ENCODE measurements around the gene HSDL2.
A peak's percentile ranks its signal among the peaks of the same experiment; 100 is the strongest.

HSDL2 gene

DNA sequence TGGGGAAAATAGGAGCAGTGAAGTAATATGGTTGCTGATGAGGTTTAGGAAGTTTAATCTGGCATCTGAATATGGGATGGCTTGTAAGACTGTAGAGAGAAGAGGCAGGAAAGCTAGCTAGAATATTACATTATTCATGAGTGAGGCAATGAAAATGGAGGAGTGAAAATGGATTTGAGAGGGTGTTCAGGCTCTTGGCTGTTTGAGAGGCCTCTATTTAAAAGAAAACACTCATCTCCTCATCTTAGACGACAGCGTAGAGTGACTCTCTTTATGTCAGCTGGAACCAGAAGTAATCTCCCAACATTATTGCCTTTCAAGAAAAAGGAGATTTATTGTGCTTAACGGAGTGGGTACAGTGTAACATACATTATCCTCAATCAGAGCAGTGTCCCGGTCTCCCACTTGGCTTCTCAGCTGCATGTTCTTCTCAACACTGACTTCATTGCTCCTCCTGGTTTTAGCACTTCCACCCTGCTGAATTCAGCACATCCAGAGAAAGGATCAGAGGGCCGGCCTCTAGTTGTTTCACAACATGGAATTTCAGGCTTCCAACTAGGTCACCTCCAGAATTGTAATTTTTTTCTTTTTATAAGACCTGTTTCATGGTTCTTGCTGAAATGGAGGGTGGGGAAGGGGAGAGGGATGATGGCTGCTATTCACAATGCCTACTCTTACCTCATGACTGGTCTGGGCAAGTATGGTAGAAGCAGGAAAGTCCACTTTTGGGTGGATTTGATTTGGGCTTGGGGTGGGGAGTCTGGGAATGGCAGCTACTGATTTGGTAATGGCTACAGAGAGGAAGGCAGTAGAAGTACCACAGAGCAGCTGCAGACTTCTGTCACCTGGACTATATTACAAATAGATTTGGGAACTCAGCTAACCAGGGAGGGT, 53.8 kb downstream of the HSDL2 start:
- ChIA-PET POLR2A (ENCODE audit: low non-redundant PET) (interaction anchor here (0.6 kb wide), 1 partner anchor 281 kb away, joined by 4 read pairs; no protein-coding TSS in a partner anchor), CTCF (interaction anchor here (0.6 kb wide), 2 partner anchors 16 to 240 kb away, joined by 3 to 10 read pairs; no protein-coding TSS in a partner anchor)
- no peak overlapping the region for H3K27ac ChIP-seq
- TF ChIP-seq, protein P1, sequence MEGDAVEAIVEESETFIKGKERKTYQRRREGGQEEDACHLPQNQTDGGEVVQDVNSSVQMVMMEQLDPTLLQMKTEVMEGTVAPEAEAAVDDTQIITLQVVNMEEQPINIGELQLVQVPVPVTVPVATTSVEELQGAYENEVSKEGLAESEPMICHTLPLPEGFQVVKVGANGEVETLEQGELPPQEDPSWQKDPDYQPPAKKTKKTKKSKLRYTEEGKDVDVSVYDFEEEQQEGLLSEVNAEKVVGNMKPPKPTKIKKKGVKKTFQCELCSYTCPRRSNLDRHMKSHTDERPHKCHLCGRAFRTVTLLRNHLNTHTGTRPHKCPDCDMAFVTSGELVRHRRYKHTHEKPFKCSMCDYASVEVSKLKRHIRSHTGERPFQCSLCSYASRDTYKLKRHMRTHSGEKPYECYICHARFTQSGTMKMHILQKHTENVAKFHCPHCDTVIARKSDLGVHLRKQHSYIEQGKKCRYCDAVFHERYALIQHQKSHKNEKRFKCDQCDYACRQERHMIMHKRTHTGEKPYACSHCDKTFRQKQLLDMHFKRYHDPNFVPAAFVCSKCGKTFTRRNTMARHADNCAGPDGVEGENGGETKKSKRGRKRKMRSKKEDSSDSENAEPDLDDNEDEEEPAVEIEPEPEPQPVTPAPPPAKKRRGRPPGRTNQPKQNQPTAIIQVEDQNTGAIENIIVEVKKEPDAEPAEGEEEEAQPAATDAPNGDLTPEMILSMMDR (conservative IDR thresholded peaks at IDR 0.05; ENCODE audit: low read depth): no peak
- DNase-seq (ENCODE audit: low spot score): no peak

- no peak for DNase-seq (ENCODE audit: low spot score)
- ChIA-PET CTCF (interaction anchor here (0.5 to 0.7 kb wide), 5 partner anchors 15 to 1164 kb away, joined by 3 to 10 read pairs (median 3); no protein-coding TSS in a partner anchor), POLR2A (ENCODE audit: low non-redundant PET) (no interaction called here)
- TF ChIP-seq, protein P1 (conservative IDR thresholded peaks at IDR 0.05; ENCODE audit: low read depth): no peak
- no peak overlapping the region for H3K27ac ChIP-seq
Measured at GRCh38 chr9:112434487-112434886, 54.6 kb downstream of the HSDL2 start.

DNA sequence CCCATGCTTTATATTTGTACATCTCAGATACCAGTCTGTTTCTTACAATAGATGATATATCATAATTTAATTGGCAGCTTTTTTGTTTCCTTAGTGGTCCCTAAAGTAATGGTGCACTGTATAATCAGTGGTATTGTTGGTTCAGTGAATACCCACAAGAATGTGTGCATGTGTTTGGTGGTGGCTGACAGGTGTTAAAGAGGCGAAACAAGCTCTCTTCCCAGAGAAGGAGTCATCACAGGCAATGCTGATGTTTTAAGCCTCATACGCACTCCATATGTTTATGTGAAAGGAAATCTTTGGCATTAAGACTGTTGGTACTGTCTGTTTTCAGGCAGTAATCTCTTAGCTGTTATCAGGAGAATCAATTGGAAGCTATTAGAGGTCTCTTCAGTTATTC, 57.5 kb downstream of the HSDL2 start:
- TF ChIP-seq, protein P1 (conservative IDR thresholded peaks at IDR 0.05; ENCODE audit: low read depth): no peak
- ChIA-PET CTCF (interaction anchor here (0.5 kb wide), 1 partner anchor 1159 kb away, joined by 4 read pairs; no protein-coding TSS in a partner anchor), POLR2A (ENCODE audit: low non-redundant PET) (no interaction called here)
- DNase-seq (ENCODE audit: low spot score): no peak
- no peak overlapping the region for H3K27ac ChIP-seq

- ChIA-PET POLR2A (ENCODE audit: low non-redundant PET) (no interaction called here), CTCF (interaction anchor here (0.5 to 1.0 kb wide), 2 partner anchors 23 to 25 kb away, joined by 3 to 5 read pairs; no protein-coding TSS in a partner anchor)
- TF ChIP-seq, protein P1 (conservative IDR thresholded peaks at IDR 0.05; ENCODE audit: low read depth): no peak
- no peak for DNase-seq (ENCODE audit: low spot score)
- no peak overlapping the region for H3K27ac ChIP-seq
Measured at GRCh38 chr9:112439171-112439570, 59.3 kb downstream of the HSDL2 start.

GRCh38 chr9:112439825-112440224, 59.9 kb downstream of the HSDL2 start:
- TF ChIP-seq, protein P1 (conservative IDR thresholded peaks at IDR 0.05; ENCODE audit: low read depth): no peak
- no peak overlapping the region for H3K27ac ChIP-seq
- POLR2A ChIA-PET (ENCODE audit: low non-redundant PET): no interaction called here
- CTCF ChIA-PET: interaction anchor here (0.5 to 1.0 kb wide), 3 partner anchors 23 to 215 kb away, joined by 3 to 5 read pairs (median 4); no protein-coding TSS in a partner anchor
- no peak for DNase-seq (ENCODE audit: low spot score)

DNA sequence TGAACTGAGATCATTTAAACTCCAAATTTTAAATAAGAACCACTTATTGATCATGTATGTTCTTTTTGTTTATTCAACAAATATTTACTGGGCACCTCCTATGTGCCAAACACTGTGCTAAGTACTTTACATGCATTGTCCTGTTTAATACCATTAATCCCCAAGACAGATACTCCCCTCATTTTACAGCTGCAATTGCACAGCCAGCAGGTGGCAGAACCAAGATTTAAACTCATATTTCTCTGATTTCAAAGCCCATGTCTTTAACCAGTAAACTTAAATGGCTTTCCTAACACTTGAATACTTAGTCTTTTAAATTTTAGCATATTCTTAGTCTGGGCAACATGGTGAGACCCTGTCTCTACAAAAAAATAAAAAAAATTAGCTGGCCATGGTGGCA, 63.3 kb downstream of the HSDL2 start:
- ChIA-PET CTCF (interaction anchor here (0.5 to 1.2 kb wide), 9 partner anchors 12 to 277 kb away, joined by 3 to 4 read pairs (median 3); partner anchors contain the start of gene INIP), POLR2A (ENCODE audit: low non-redundant PET) (no interaction called here)
- DNase-seq (ENCODE audit: low spot score): peak; percentile 28
- TF ChIP-seq, protein P1 (conservative IDR thresholded peaks at IDR 0.05; ENCODE audit: low read depth): peak; percentile 36; the same call in 1 of the 2 replicates
- no peak overlapping the region for H3K27ac ChIP-seq

All from RWPE1 (cell line).